GM04503 (cell line): ENCODE measurements around the gene PUM2.

Experiments used
- DNase-seq: peaks from one replicate; pipeline ENCODE4 v3.0.0-alpha.2; 2012; ENCODE audit warnings: low read depth

Gene PUM2

DNA sequence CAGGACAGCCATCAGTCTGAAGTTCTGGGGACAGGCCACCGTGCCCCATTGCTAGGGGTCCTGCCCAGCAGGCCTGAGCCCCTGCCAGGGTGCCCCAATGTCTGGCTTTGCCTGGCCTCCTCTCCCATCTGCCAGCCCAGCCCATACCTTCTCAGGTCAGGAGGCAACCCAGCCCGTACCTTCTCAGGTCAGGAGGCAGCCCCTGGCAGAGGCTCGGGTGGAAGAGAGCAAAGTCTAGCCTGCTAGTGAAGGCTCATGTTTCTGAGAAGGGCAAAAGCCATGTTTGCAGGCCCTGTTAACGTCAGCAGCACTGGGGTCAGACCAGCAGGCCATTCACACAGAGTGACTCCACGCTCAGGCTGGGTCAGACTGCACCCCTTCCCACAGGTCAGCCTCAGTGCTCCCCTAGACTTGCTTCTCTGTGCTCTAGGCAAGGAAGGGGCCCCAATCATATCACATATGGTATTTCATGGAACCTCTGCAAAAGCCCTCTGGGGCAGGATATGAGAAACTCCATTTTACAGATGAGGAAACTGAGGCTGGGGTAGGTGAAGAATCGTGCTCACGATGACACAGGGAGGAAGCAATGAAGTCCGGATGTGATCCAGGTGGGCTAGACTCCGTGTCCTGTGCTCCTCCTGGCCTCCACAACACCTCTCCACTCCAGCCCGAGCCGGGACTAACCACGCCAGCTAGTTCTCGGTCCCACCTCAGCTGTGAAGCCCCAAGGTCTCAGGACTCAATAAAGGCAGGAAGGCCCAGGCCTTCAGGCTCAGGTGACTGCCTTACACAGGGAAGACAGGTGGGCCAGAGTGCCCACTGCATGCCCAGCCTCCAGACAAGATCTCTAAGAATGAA lies 135.2 kb downstream of the PUM2 start:
- DNase-seq = no peak

GRCh38 chr2:20214566-20215182 lies 136.0 kb downstream of the PUM2 start:
- no peak for DNase-seq

DNA sequence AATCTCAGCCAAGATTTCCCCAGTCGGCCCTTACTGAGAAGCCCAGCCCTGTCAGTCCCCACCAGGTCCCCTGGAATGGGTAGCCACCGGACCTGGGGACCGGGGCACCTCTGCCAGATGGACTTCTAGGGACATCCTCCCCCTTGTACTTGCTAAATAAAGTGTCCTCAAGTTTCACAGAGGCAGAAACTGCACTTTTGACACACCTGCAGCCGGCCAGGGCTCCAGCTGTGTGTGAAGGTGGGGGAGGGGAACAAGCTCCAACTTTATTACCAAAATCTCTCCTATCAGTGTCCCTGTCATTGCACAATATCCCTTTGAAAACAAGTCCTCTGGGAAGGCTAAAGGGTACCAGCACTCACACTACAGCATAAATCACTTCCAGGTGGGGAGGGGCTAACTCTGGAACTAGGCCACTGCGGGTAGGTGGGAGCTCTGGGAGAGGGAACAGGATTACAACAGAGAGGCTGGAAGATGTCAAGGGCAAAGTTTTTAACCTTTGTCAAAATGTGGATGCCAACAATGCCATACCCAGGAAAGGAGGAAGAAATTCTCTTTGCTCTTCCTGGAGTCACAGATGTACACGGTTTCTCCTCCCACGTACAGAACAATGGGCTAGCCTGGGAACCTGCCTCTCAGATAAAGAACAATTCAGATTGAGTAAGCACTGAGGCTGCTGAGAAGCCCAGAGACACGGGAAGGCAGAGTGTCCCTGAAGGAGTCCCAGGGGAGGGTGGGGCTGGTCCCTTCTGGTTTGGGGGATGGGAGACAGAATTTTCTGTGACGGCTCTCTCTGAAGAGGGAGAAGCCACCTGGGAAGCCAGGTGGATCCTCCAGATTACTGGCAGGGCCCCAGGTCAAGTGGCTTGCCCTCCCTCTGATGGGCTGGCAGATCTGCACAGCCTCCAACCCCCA lies 136.7 kb downstream of the PUM2 start:
- DNase-seq = no peak

- no peak for DNase-seq
Observed at GRCh38 chr2:20212871-20213503, 137.7 kb downstream of the PUM2 start.

DNA sequence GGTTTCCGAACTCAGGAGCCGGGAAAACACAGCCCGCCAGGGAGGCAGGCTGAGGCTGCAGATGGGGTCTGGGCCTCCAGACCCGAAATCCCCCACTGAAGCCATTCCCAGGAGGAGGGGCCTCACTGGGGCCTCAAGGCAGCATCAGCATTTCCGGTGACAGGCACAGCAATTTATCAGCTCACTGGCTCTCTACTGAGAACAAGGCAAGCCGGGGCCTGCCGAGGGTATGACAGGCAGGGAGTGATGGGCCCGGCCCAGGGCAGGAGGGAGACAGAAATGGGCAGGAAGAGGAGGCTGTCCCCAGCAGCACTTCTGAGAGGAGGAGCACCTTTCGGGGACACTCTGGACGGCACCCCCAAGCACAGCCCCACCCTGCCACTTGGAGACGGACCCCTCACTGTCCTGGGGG lies 138.2 kb downstream of the PUM2 start:
- no peak for DNase-seq

GRCh38 chr2:20211860-20212458 lies 138.7 kb downstream of the PUM2 start:
- DNase-seq = no peak

DNA sequence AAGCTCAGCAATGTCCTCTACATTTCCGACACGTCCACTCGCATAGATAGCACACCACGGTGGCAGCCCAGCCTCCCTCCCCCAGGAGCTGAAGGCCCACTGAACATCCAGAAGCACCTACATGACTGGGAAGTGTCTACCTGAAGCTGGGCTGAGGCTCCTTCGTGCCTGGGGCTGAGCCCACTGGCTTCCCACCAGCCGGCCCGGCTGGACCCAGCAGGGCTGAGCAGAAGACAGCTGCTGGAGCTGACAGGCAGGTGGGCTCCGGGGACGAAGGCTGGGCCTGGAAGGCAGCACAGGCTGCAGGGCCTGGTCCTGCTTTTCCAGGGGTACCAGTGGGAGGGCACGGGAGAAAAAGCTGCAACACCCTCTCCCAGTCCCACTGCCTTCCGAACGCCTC lies 139.2 kb downstream of the PUM2 start:
- DNase-seq = no peak

GRCh38 chr2:20210462-20210861 lies 140.2 kb downstream of the PUM2 start:
- no peak for DNase-seq

- DNase-seq = no peak
Observed at GRCh38 chr2:20209373-20210109, 141.1 kb downstream of the PUM2 start.

GRCh38 chr2:20208476-20208859 lies 142.2 kb downstream of the PUM2 start:
- DNase-seq = no peak

DNA sequence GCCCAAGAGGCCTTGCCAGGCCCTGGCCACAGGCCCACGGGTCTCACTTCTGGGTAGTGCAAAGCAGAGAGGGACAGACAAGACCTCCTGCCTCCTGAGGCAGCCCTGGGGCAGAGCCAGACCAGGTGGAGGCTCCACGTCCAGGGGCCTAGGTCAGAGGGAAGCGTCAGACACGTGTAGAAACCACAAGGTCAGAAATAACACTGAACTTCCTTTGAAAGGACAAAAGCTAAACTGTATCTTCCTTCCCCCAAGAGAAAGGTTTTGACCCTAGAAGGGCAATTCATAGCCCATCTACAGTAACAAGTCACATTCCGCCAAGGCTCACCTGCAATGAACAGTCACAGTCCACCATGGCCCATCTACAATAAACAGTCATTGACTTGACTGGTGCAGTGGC lies 143.6 kb downstream of the PUM2 start:
- DNase-seq = no peak

GRCh38 chr2:20205915-20206524 lies 144.6 kb downstream of the PUM2 start:
- no peak for DNase-seq

DNA sequence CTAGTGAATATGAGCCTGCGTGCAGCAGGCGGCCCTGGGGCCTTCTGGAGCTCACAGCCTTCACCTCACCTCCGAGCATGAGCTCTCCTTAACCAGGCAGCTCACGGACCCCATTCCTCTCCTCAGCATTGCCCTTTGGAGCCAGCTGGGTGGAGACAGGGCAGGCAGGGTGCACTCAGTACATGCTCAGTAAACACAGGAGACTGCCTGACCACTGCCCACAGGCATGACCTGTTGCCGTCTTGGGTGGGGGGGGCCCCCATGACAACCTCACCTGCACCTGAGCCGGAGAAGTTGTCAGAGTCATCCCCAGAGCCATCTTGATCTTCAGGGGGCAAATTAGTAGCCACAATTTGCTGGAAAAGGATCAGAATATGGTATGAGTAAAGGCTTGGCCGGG lies 145.6 kb downstream of the PUM2 start:
- DNase-seq = no peak

- no peak for DNase-seq
Observed at GRCh38 chr2:20203521-20204225, 147.0 kb downstream of the PUM2 start.

- DNase-seq = no peak
Observed at GRCh38 chr2:20203072-20203471, 147.6 kb downstream of the PUM2 start.

GRCh38 chr2:20201671-20202070 lies 149.0 kb downstream of the PUM2 start:
- DNase-seq = no peak

GRCh38 chr2:20200697-20201555 lies 149.7 kb downstream of the PUM2 start:
- DNase-seq = no peak

DNA sequence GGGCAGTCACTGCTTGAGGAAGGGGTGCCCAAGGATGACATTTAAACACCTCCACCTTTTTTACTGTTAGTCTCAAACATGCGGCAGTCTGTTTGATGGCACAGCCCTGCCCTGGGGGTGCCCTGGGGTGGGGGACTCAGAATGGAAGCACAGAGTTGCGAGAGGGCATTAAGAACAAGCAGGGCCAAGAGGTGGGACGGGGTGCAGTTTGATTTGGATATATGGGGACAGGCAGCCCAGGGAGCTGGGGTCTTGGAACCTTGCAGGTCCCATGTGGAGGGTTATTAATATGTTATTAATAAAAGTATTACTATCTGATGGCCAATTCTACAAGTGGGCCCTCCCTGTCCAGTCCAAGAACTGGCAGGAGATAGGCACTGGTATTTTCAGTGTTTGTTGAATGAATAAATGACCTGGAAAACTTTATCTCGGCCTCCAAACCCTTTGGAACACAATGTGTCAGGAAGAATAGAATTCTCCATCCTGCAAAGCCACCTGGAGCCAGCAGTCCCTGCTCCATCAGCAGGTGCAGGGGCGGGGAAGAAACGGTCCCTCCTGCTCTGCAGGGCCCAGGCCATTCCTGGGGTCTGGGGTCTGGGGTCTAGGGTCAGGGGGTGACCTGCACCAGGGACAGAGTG lies 150.9 kb downstream of the PUM2 start:
- DNase-seq = no peak
